ENCODE results near the gene CARS2. TPM values are rescaled to one million over a fixed set of nuclear protein-coding genes. Genes with fewer than 3 reads are reported as not detected.
"Not testable (repeated sequence)": the region's sequence is repeated elsewhere in the genome, so short reads cannot be mapped to it uniquely, and the experiment has no call there.

Gene CARS2
- total RNA-seq, 3 donors from 2014 or later (not counting 1 experiment from before 2014, with no cell fraction given), result 65.3 to 77.3 (median 73.0) TPM

GRCh38 chr13:110680852-110681251 lies 25.1 kb downstream of the CARS2 start:
- Histone ChIP-seq H3K4me1 (ENCODE audit: control insufficient read depth, insufficient read depth, low read length) (peaks cover 22% of the 10 kb centered on the region), H3K27ac (ENCODE audit: low read length) (no peak overlapping the region), H3K4me3 (ENCODE audit: low read length) (no peak overlapping the region), H3K9me3 (ENCODE audit: control insufficient read depth, insufficient read depth, low read length) (no peaks in the 10 kb centered on the region), H3K36me3 (ENCODE audit: control insufficient read depth, insufficient read depth, low read length) (peaks cover 59% of the 10 kb centered on the region), H3K27me3 (ENCODE audit: control insufficient read depth, insufficient read depth, low read length) (no peaks in the 10 kb centered on the region)
- ATAC-seq (no peak), DNase-seq (peak in 1 of 2 donors; percentile 49)
- no peak overlapping the region for H3K27ac Mint-ChIP-seq
- 89% methylated on average over 7 of the region's 7 CpGs for WGBS (ENCODE audit: insufficient coverage)
- intact Hi-C loops (cut with micrococcal nuclease), result no loop called here
- H3K27me3 Mint-ChIP-seq (ENCODE audit: low read depth in 2 of 2), result no peaks in the 10 kb centered on the region
- H3K4me1 Mint-ChIP-seq, result peaks cover 12 to 15% of the 10 kb centered on the region in 2 donors
- no peaks in the 10 kb centered on the region for H3K9me3 Mint-ChIP-seq
- TF ChIP-seq, protein P1, sequence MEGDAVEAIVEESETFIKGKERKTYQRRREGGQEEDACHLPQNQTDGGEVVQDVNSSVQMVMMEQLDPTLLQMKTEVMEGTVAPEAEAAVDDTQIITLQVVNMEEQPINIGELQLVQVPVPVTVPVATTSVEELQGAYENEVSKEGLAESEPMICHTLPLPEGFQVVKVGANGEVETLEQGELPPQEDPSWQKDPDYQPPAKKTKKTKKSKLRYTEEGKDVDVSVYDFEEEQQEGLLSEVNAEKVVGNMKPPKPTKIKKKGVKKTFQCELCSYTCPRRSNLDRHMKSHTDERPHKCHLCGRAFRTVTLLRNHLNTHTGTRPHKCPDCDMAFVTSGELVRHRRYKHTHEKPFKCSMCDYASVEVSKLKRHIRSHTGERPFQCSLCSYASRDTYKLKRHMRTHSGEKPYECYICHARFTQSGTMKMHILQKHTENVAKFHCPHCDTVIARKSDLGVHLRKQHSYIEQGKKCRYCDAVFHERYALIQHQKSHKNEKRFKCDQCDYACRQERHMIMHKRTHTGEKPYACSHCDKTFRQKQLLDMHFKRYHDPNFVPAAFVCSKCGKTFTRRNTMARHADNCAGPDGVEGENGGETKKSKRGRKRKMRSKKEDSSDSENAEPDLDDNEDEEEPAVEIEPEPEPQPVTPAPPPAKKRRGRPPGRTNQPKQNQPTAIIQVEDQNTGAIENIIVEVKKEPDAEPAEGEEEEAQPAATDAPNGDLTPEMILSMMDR (IDR thresholded peaks at IDR 0.05), result no peak
- H3K36me3 Mint-ChIP-seq, result peaks cover 6% of the 10 kb centered on the region
- H3K4me3 Mint-ChIP-seq, result no peak overlapping the region

DNA sequence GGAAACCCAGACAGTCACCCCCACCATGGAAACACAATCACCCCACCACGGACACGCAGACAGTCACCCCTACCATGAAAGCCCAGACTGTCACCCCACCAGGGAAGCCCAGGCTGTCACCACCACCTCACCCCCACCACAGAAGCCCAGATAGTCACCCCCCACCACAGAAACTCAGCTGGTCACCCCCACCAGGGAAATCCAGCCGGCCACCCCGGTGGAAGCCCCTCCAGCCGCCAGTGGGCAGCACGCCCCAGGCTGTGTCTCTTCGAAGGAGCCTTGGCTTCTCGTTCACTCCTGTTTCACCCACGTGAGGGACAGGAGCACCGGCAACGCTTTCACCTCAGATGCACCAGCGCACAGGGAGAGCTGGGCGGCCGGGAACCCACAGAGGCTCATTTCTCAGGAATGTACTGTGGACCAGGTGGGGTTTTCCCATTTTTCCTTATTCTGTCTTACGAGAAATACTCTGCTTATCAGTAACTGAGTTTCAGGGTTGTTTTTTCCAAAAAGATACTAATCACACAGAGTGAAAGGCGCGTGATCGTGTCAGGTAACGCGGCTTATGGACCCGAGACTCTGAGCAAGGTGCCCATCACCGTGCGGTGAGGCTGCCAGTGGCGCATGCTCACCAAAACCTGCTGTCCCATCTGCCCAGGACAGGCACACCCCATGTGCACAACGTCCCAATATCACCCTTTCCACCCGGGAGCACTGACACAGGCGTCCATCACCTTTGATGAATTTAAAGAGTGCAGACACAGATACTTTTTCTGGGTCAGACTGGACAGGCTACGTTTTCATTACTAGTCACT lies 28.0 kb downstream of the CARS2 start:
- Mint-ChIP-seq H3K36me3 (peaks cover 6% of the 10 kb centered on the region), H3K27me3 (ENCODE audit: low read depth in 2 of 2) (no peaks in the 10 kb centered on the region), H3K4me1 (peaks cover 14 to 21% of the 10 kb centered on the region in 2 donors), H3K4me3 (peak overlapping the region; percentile 25), H3K9me3 (no peaks in the 10 kb centered on the region), H3K27ac (peak overlapping the region; percentile 77 to 78)
- DNase-seq (peak in 1 of 2 donors; percentile 25), ATAC-seq (peak in 2 of 3 donors; percentile 36 to 62)
- H3K36me3 ChIP-seq (ENCODE audit: control insufficient read depth, insufficient read depth, low read length), result peaks cover 41% of the 10 kb centered on the region
- H3K9me3 ChIP-seq (ENCODE audit: control insufficient read depth, insufficient read depth, low read length), result no peaks in the 10 kb centered on the region
- no peaks in the 10 kb centered on the region for H3K27me3 ChIP-seq (ENCODE audit: control insufficient read depth, insufficient read depth, low read length)
- TF ChIP-seq, protein P1 (IDR thresholded peaks at IDR 0.05), result no peak
- no peak overlapping the region for H3K4me3 ChIP-seq (ENCODE audit: low read length)
- WGBS (ENCODE audit: insufficient coverage), result 92% methylated on average over 28 of the region's 28 CpGs
- peaks cover 26% of the 10 kb centered on the region for H3K4me1 ChIP-seq (ENCODE audit: control insufficient read depth, insufficient read depth, low read length)
- H3K27ac ChIP-seq (ENCODE audit: low read length), result no peak overlapping the region
- intact Hi-C loops (cut with micrococcal nuclease), result no loop called here

DNA sequence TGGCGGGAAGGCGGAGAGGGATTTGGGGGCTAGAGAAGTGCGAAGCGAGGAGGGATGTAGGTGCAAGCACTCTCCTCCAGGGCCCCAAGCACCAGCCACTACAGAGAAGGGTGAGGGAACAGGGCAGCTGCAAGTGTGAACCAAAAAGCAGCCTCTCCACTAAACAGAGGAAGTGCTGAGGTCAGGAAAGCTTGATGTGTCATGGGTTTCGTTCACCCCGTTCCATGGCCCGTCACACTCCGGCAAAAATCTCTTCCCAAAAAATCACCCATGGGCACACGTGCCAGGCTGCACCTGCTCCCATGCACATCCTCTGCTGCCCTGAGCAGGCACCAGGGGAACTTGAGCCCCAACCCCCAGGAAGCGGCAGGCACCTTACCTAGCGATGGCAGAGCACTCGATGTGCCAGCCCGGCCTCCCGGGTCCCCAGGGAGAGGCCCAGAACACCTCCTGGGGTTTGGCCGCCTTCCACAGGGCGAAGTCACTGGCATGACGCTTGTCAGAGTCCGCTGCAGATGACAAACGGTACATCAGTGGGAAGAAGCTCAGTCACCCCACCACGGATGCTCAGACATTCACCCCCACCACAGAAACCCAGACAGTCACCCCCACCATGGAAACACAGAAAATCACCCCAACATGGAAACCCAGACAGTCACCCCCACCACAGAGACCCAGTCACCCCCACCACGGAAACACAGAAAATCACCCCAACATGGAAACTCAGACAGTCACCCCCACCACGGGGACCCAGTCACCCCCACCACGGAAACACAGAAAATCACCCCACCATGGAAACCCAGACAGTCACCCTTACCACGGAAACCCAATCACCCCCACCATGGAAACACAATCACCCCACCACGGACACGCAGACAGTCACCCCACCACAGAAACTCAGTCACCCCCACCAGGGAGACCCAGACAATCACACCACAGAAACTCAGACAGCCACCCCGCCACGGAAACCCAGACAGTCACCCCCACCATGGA lies 29.0 kb downstream of the CARS2 start:
- Histone ChIP-seq H3K9me3 (ENCODE audit: control insufficient read depth, insufficient read depth, low read length) (no peaks in the 10 kb centered on the region), H3K36me3 (ENCODE audit: control insufficient read depth, insufficient read depth, low read length) (peaks cover 31% of the 10 kb centered on the region), H3K4me3 (ENCODE audit: low read length) (no peak overlapping the region), H3K27ac (ENCODE audit: low read length) (peak overlapping the region; percentile 80), H3K27me3 (ENCODE audit: control insufficient read depth, insufficient read depth, low read length) (no peaks in the 10 kb centered on the region), H3K4me1 (ENCODE audit: control insufficient read depth, insufficient read depth, low read length) (peaks cover 26% of the 10 kb centered on the region)
- TF ChIP-seq, protein P1 (IDR thresholded peaks at IDR 0.05), result no peak
- peaks cover 20 to 27% of the 10 kb centered on the region in 2 donors for H3K4me1 Mint-ChIP-seq
- H3K4me3 Mint-ChIP-seq, result peak overlapping the region; percentile 81
- H3K27ac Mint-ChIP-seq, result peak overlapping the region; percentile 77 to 78
- DNase-seq (peak in 1 of 2 donors; percentile 41), ATAC-seq (peak; percentile 42 to 71 (median 48))
- no peaks in the 10 kb centered on the region for H3K9me3 Mint-ChIP-seq
- H3K36me3 Mint-ChIP-seq, result peaks cover 6% of the 10 kb centered on the region
- H3K27me3 Mint-ChIP-seq (ENCODE audit: low read depth in 2 of 2), result no peaks in the 10 kb centered on the region
- intact Hi-C loops (cut with micrococcal nuclease), result no loop called here
- 64% methylated on average over 26 of the region's 28 CpGs for WGBS (ENCODE audit: insufficient coverage)

DNA sequence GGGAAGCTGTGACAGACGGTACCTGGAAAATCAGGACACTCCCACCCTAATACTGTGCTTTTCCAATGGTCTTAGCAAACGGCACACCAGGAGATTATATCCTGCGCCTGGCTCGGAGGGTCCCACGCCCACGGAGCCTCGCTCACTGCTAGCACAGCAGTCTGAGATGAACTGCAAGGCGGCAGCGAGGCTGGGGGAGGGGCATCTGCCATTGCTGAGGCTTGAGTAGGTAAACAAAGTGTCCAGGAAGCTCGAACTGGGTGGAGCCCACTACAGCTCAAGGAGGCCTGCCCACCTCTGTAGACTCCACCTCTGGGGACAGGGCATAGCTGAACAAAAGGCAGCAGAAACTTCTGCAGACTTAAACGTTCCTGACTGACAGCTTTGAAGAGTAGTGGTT lies 36.1 kb downstream of the CARS2 start:
- H3K4me3 ChIP-seq (ENCODE audit: low read length); H3K27ac Mint-ChIP-seq; H3K27me3 Mint-ChIP-seq (ENCODE audit: low read depth in 2 of 2); H3K27me3 ChIP-seq (ENCODE audit: control insufficient read depth, insufficient read depth, low read length); ATAC-seq; H3K9me3 Mint-ChIP-seq; H3K9me3 ChIP-seq (ENCODE audit: control insufficient read depth, insufficient read depth, low read length); H3K4me3 Mint-ChIP-seq; DNase-seq; intact Hi-C loops (cut with micrococcal nuclease); H3K36me3 Mint-ChIP-seq; H3K27ac ChIP-seq (ENCODE audit: low read length): not testable (repeated sequence)
- Histone ChIP-seq H3K4me1 (ENCODE audit: control insufficient read depth, insufficient read depth, low read length) (peaks cover 11% of the 10 kb centered on the region), H3K36me3 (ENCODE audit: control insufficient read depth, insufficient read depth, low read length) (peaks cover 27% of the 10 kb centered on the region)
- WGBS (ENCODE audit: insufficient coverage), result 98% methylated on average over 11 of the region's 11 CpGs
- H3K4me1 Mint-ChIP-seq, result peaks cover 11 to 23% of the 10 kb centered on the region in 2 donors

Measured in natural killer cell (primary cell).